ENCODE measurements around the gene TYSND1.

DNA sequence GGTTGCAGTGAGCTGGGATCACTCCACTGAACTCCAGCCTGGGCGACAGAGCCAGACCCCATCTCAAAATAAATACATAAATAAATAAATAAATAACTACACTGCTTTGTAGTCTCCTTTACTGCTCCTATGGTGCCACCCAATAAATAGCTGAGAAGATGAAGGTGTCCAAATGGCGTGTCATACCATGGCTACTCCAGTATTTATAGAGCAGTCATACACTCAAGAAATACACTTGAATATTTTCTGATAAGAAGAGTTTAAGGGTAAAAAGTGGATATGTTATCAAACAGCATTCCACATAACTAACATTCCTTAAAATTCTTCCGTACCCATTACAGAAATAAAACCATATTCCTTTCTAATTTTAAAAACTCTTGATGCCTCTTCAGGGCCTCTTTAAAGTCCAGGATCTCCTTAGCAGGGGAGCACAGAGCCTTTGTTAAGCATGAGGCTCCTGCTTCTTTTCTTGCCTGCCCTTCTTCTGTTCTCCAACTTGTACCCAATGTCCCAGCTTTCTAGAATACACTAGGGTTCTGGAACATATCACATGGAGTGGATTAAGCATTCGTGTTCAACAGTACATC is 31.7 kb upstream of the TYSND1 start:
- no peak for TF ChIP-seq CTCF (conservative IDR thresholded peaks at IDR 0.05; ENCODE audit: low read length)
- TF ChIP-seq EZH2phosphoT487 (IDR thresholded peaks at IDR 0.05; ENCODE audit: borderline replicate concordance, low read depth, low read length), result no peak

All from OCI-LY7 (cell line).